ENCODE measurements around the gene CELF4.

The CELF4 gene

GRCh38 chr18:37316468-37316867 is 249.1 kb downstream of the CELF4 start:
- no peak for DNase-seq (ENCODE audit: low spot score)

GRCh38 chr18:37315935-37316334 is 249.7 kb downstream of the CELF4 start:
- DNase-seq (ENCODE audit: low spot score) = no peak

- DNase-seq (ENCODE audit: low spot score) = no peak
These were observed 251.1 kb downstream of the CELF4 start for GRCh38 chr18:37314534-37314933.

- no peak for DNase-seq (ENCODE audit: low spot score)
These were observed 252.0 kb downstream of the CELF4 start for GRCh38 chr18:37313624-37314023.

- no peak for DNase-seq (ENCODE audit: low spot score)
These were observed 255.7 kb downstream of the CELF4 start for GRCh38 chr18:37309861-37310260.

- no peak for DNase-seq (ENCODE audit: low spot score)
These were observed 256.5 kb downstream of the CELF4 start for GRCh38 chr18:37309059-37309458.

- no peak for DNase-seq (ENCODE audit: low spot score)
These were observed 258.4 kb downstream of the CELF4 start for GRCh38 chr18:37307181-37307580.

GRCh38 chr18:37306432-37306831 is 259.2 kb downstream of the CELF4 start:
- DNase-seq (ENCODE audit: low spot score) = no peak

GRCh38 chr18:37305066-37305465 is 260.5 kb downstream of the CELF4 start:
- no peak for DNase-seq (ENCODE audit: low spot score)

- DNase-seq (ENCODE audit: low spot score) = no peak
These were observed 261.5 kb downstream of the CELF4 start for GRCh38 chr18:37304012-37304680.

GRCh38 chr18:37303009-37303408 is 262.6 kb downstream of the CELF4 start:
- DNase-seq (ENCODE audit: low spot score) = no peak

GRCh38 chr18:37302519-37302918 is 263.1 kb downstream of the CELF4 start:
- no peak for DNase-seq (ENCODE audit: low spot score)

GRCh38 chr18:37299471-37300304 is 265.9 kb downstream of the CELF4 start:
- peak; percentile 91 for DNase-seq (ENCODE audit: low spot score)

- DNase-seq (ENCODE audit: low spot score) = no peak
These were observed 266.8 kb downstream of the CELF4 start for GRCh38 chr18:37298816-37299215.

GRCh38 chr18:37297106-37297505 is 268.5 kb downstream of the CELF4 start:
- DNase-seq (ENCODE audit: low spot score) = no peak

- DNase-seq (ENCODE audit: low spot score) = no peak
These were observed 270.6 kb downstream of the CELF4 start for GRCh38 chr18:37294951-37295350.

- no peak for DNase-seq (ENCODE audit: low spot score)
These were observed 272.2 kb downstream of the CELF4 start for GRCh38 chr18:37293359-37293758.

GRCh38 chr18:37289423-37289822 is 276.2 kb downstream of the CELF4 start:
- DNase-seq (ENCODE audit: low spot score) = no peak

GRCh38 chr18:37287601-37288000 is 278.0 kb downstream of the CELF4 start:
- DNase-seq (ENCODE audit: low spot score) = no peak

GRCh38 chr18:37286801-37287200 is 278.8 kb downstream of the CELF4 start:
- DNase-seq (ENCODE audit: low spot score) = no peak

GRCh38 chr18:37285825-37286224 is 279.8 kb downstream of the CELF4 start:
- DNase-seq (ENCODE audit: low spot score) = no peak

GRCh38 chr18:37284260-37284659 is 281.3 kb downstream of the CELF4 start:
- DNase-seq (ENCODE audit: low spot score) = no peak

GRCh38 chr18:37282386-37283037 is 283.1 kb downstream of the CELF4 start:
- DNase-seq (ENCODE audit: low spot score) = no peak

Measured in AG20443 (cell line).